HL-60 (cell line): ENCODE measurements around the gene MYOZ2.

Experiments
- GABPA ChIP-seq: IDR thresholded peaks from 2 replicates; pipeline ENCODE4 v1.6.1; 2012; ENCODE audit warnings: low read depth
- POLR2AphosphoS5 ChIP-seq: IDR thresholded peaks from 2 replicates; pipeline ENCODE4 v1.6.1; 2012; ENCODE audit warnings: low read depth
- SPI1 ChIP-seq: IDR thresholded peaks from 2 replicates; pipeline ENCODE4 v1.6.1; 2012; ENCODE audit warnings: low read depth, mild to moderate bottlenecking, borderline replicate concordance
- TF ChIP-seq, protein P1 (sequence below): IDR thresholded peaks from one replicate; pipeline ENCODE4 v1.5.1; 2011; ENCODE audit warnings: low read length, control low read depth, inconsistent platforms; ENCODE audit not compliant: insufficient read depth
- TF ChIP-seq, protein P2 (sequence below): IDR thresholded peaks from 2 replicates; pipeline ENCODE4 v1.6.1; 2012; ENCODE audit warnings: low read depth; ENCODE audit not compliant: insufficient replicate concordance

DNA sequence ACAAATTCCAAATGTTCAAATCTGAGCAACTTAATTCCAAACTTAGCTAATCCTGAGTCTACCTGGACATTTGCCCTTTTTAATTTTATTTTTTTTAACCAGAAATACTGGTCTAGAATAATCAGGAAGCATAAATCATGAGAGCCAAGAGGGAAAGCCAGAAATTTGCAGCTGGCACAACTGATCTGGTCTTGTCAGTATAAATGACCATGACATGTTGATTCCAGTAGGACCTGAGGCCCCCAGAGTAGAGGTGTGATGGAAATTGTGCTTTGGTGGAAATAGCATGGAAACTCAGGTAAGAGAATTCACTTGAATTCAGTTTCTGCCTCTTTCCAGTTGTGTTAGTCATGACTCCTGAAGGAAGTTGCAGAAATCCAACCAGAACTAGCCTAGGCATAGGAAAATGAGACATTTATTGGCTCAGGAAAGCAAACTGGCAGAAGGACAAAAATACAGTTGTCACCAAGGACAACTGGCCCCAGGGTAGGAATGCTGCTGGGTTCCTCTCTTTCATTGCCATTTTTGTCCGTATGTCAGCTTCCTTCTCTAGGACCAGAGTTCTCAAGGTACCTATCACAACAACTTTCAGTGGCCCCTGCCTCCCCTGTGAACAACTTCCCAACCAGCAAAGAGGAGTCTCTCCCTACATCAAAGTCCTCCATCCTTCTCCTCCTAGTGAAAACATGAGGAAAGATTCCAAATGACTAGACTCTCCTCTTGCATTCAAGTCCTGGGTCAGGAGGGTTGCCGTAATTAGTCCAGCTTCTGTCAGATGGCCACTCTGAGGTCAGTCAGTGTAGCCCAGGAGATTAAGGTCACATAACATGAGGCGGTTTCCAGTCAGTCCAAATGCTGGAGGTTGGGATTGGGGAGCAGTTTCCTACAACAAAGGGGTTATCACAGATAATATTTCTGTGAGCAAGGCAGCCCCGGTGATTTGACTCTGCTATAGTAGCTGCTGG, 29.3 kb upstream of the MYOZ2 start:
- TF ChIP-seq, protein P1, sequence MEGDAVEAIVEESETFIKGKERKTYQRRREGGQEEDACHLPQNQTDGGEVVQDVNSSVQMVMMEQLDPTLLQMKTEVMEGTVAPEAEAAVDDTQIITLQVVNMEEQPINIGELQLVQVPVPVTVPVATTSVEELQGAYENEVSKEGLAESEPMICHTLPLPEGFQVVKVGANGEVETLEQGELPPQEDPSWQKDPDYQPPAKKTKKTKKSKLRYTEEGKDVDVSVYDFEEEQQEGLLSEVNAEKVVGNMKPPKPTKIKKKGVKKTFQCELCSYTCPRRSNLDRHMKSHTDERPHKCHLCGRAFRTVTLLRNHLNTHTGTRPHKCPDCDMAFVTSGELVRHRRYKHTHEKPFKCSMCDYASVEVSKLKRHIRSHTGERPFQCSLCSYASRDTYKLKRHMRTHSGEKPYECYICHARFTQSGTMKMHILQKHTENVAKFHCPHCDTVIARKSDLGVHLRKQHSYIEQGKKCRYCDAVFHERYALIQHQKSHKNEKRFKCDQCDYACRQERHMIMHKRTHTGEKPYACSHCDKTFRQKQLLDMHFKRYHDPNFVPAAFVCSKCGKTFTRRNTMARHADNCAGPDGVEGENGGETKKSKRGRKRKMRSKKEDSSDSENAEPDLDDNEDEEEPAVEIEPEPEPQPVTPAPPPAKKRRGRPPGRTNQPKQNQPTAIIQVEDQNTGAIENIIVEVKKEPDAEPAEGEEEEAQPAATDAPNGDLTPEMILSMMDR, result no peak
- TF ChIP-seq, protein P2, sequence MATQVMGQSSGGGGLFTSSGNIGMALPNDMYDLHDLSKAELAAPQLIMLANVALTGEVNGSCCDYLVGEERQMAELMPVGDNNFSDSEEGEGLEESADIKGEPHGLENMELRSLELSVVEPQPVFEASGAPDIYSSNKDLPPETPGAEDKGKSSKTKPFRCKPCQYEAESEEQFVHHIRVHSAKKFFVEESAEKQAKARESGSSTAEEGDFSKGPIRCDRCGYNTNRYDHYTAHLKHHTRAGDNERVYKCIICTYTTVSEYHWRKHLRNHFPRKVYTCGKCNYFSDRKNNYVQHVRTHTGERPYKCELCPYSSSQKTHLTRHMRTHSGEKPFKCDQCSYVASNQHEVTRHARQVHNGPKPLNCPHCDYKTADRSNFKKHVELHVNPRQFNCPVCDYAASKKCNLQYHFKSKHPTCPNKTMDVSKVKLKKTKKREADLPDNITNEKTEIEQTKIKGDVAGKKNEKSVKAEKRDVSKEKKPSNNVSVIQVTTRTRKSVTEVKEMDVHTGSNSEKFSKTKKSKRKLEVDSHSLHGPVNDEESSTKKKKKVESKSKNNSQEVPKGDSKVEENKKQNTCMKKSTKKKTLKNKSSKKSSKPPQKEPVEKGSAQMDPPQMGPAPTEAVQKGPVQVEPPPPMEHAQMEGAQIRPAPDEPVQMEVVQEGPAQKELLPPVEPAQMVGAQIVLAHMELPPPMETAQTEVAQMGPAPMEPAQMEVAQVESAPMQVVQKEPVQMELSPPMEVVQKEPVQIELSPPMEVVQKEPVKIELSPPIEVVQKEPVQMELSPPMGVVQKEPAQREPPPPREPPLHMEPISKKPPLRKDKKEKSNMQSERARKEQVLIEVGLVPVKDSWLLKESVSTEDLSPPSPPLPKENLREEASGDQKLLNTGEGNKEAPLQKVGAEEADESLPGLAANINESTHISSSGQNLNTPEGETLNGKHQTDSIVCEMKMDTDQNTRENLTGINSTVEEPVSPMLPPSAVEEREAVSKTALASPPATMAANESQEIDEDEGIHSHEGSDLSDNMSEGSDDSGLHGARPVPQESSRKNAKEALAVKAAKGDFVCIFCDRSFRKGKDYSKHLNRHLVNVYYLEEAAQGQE, result no peak
- TF ChIP-seq SPI1, result no peak
- TF ChIP-seq POLR2AphosphoS5, result no peak
- no peak for TF ChIP-seq GABPA
